T-helper 1 cell treated with Interleukin-12 subunit alpha and Interleukin-12 subunit beta and Interleukin-4 antibody, amounts not matched to agents 30 μg/mL and 1 μg/mL, for 36 hours (primary cell): ENCODE data around the gene RPL28.

Source experiments
- H3K27ac Mint-ChIP-seq: one replicate; pipeline ENCODE4 v1.8.0; 2021; ENCODE audit warnings: mild to moderate bottlenecking, mixed read lengths
- H3K27me3 Mint-ChIP-seq: one replicate; pipeline ENCODE4 v1.8.0; 2021; ENCODE audit warnings: low read depth, mixed read lengths
- H3K36me3 Mint-ChIP-seq: one replicate; pipeline ENCODE4 v1.8.0; 2021; ENCODE audit warnings: low read depth, mixed read lengths
- H3K4me1 Mint-ChIP-seq: one replicate; pipeline ENCODE4 v1.8.0; 2021; ENCODE audit warnings: low read depth, mixed read lengths
- H3K4me3 Mint-ChIP-seq: one replicate; pipeline ENCODE4 v1.8.0; 2021; ENCODE audit warnings: mild to moderate bottlenecking, moderate library complexity, mixed read lengths
- H3K9me3 Mint-ChIP-seq: one replicate; pipeline ENCODE4 v1.8.0; 2021; ENCODE audit warnings: mixed read lengths

RPL28 gene

GRCh38 chr19:55434356-55434919 lies 48.7 kb downstream of the RPL28 start:
- Mint-ChIP-seq H3K27ac (no peak overlapping the region), H3K36me3 (no peaks in the 10 kb centered on the region), H3K4me3 (no peak overlapping the region), H3K9me3 (peaks cover 7% of the 10 kb centered on the region), H3K27me3 (peaks cover 40% of the 10 kb centered on the region), H3K4me1 (peaks cover 1% of the 10 kb centered on the region)

GRCh38 chr19:55435020-55435419 lies 49.3 kb downstream of the RPL28 start:
- H3K4me3 Mint-ChIP-seq: no peak overlapping the region
- H3K27ac Mint-ChIP-seq: no peak overlapping the region
- peaks cover 43% of the 10 kb centered on the region for H3K27me3 Mint-ChIP-seq
- peaks cover 3% of the 10 kb centered on the region for H3K4me1 Mint-ChIP-seq
- H3K36me3 Mint-ChIP-seq: no peaks in the 10 kb centered on the region
- H3K9me3 Mint-ChIP-seq: peaks cover 7% of the 10 kb centered on the region

- Mint-ChIP-seq H3K4me1 (peaks cover 13% of the 10 kb centered on the region), H3K9me3 (no peaks in the 10 kb centered on the region), H3K36me3 (no peaks in the 10 kb centered on the region), H3K27me3 (peaks cover 49% of the 10 kb centered on the region), H3K4me3 (no peak overlapping the region), H3K27ac (no peak overlapping the region)
Observed at GRCh38 chr19:55436847-55437246, 51.1 kb downstream of the RPL28 start.

- peaks cover 13% of the 10 kb centered on the region for H3K4me1 Mint-ChIP-seq
- H3K27me3 Mint-ChIP-seq: peaks cover 47% of the 10 kb centered on the region
- H3K36me3 Mint-ChIP-seq: no peaks in the 10 kb centered on the region
- H3K4me3 Mint-ChIP-seq: no peak overlapping the region
- H3K9me3 Mint-ChIP-seq: no peaks in the 10 kb centered on the region
- no peak overlapping the region for H3K27ac Mint-ChIP-seq
Observed at GRCh38 chr19:55437410-55437809, 51.7 kb downstream of the RPL28 start.

- Mint-ChIP-seq H3K36me3 (no peaks in the 10 kb centered on the region), H3K4me3 (no peak overlapping the region), H3K27ac (no peak overlapping the region), H3K4me1 (peaks cover 13% of the 10 kb centered on the region), H3K27me3 (peaks cover 55% of the 10 kb centered on the region), H3K9me3 (no peaks in the 10 kb centered on the region)
Observed at GRCh38 chr19:55439052-55439451, 53.3 kb downstream of the RPL28 start.

- Mint-ChIP-seq H3K27me3 (peaks cover 68% of the 10 kb centered on the region), H3K27ac (peak overlapping the region; percentile 0), H3K36me3 (no peaks in the 10 kb centered on the region), H3K9me3 (no peaks in the 10 kb centered on the region), H3K4me3 (no peak overlapping the region), H3K4me1 (peaks cover 13% of the 10 kb centered on the region)
Observed at GRCh38 chr19:55440411-55441105, 54.8 kb downstream of the RPL28 start.

GRCh38 chr19:55441319-55441691 lies 55.6 kb downstream of the RPL28 start:
- Mint-ChIP-seq H3K4me1 (peaks cover 13% of the 10 kb centered on the region), H3K27me3 (peaks cover 74% of the 10 kb centered on the region), H3K9me3 (no peaks in the 10 kb centered on the region), H3K4me3 (no peak overlapping the region), H3K27ac (peak overlapping the region; percentile 0), H3K36me3 (no peaks in the 10 kb centered on the region)

- Mint-ChIP-seq H3K9me3 (no peaks in the 10 kb centered on the region), H3K36me3 (no peaks in the 10 kb centered on the region), H3K4me1 (peaks cover 12% of the 10 kb centered on the region), H3K27me3 (peaks cover 70% of the 10 kb centered on the region), H3K4me3 (no peak overlapping the region), H3K27ac (no peak overlapping the region)
Observed at GRCh38 chr19:55441692-55442321, 56.1 kb downstream of the RPL28 start.

- Mint-ChIP-seq H3K27me3 (peaks cover 63% of the 10 kb centered on the region), H3K36me3 (no peaks in the 10 kb centered on the region), H3K4me1 (peaks cover 11% of the 10 kb centered on the region), H3K9me3 (no peaks in the 10 kb centered on the region), H3K27ac (no peak overlapping the region), H3K4me3 (no peak overlapping the region)
Observed at GRCh38 chr19:55442372-55442961, 56.7 kb downstream of the RPL28 start.

- H3K9me3 Mint-ChIP-seq: no peaks in the 10 kb centered on the region
- H3K4me3 Mint-ChIP-seq: no peak within 1 kb of the TSS
- H3K27me3 Mint-ChIP-seq: peaks cover 61% of the 10 kb centered on the region
- no peaks in the 10 kb centered on the region for H3K36me3 Mint-ChIP-seq
- H3K27ac Mint-ChIP-seq: no peak within 1 kb of the TSS
- peaks cover 11% of the 10 kb centered on the region for H3K4me1 Mint-ChIP-seq
Observed at GRCh38 chr19:55443045-55443823, 57.5 kb downstream of the RPL28 start, which contains the start of gene SHISA7. Gene SHISA7 (minus strand): TSS chr19:55443300. CDS start chr19:55442863, 437 bp downstream.

- Mint-ChIP-seq H3K4me3 (no peak overlapping the region), H3K27me3 (peaks cover 58% of the 10 kb centered on the region), H3K36me3 (no peaks in the 10 kb centered on the region), H3K27ac (no peak overlapping the region), H3K9me3 (no peaks in the 10 kb centered on the region), H3K4me1 (peaks cover 11% of the 10 kb centered on the region)
Observed at GRCh38 chr19:55443824-55444480, 58.2 kb downstream of the RPL28 start.

- no peak overlapping the region for H3K4me3 Mint-ChIP-seq
- no peaks in the 10 kb centered on the region for H3K36me3 Mint-ChIP-seq
- peaks cover 52% of the 10 kb centered on the region for H3K27me3 Mint-ChIP-seq
- no peak overlapping the region for H3K27ac Mint-ChIP-seq
- peaks cover 11% of the 10 kb centered on the region for H3K4me1 Mint-ChIP-seq
- no peaks in the 10 kb centered on the region for H3K9me3 Mint-ChIP-seq
Observed at GRCh38 chr19:55444646-55445045, 58.9 kb downstream of the RPL28 start.

GRCh38 chr19:55446060-55446459 lies 60.3 kb downstream of the RPL28 start:
- Mint-ChIP-seq H3K27ac (no peak overlapping the region), H3K9me3 (no peaks in the 10 kb centered on the region), H3K27me3 (peaks cover 49% of the 10 kb centered on the region), H3K36me3 (no peaks in the 10 kb centered on the region), H3K4me3 (no peak overlapping the region), H3K4me1 (peaks cover 8% of the 10 kb centered on the region)
